Sciatic nerve (tissue), 2 donors: ENCODE data around the gene PLEKHG5. TPM values are rescaled to one million over a fixed set of nuclear protein-coding genes. Genes with fewer than 3 reads are reported as not detected.
"Not testable (repeated sequence)": the region's sequence is repeated elsewhere in the genome, so short reads cannot be mapped to it uniquely, and the experiment has no call there.

Experiments
- ATAC-seq: fragments of 200-7000 bp; cut with Tn5 transposase; one replicate; pipeline ENCODE4 v1.9.1; 2020; ENCODE audit warnings: mild to moderate bottlenecking, moderate library complexity
- DNase-seq: peaks from one replicate; pipeline ENCODE4 v3.0.0-alpha.2; 2020; ENCODE audit warnings: low spot score
- intact Hi-C: fragments of 100-400 bp; cut with DNase I; formaldehyde crosslinking; loops from one replicate; pipeline ENCODE4 v1.14.2; 2022
- total RNA-seq: library from RNA; stranded (reverse); fragmentation: NEBNext Ultra II Directional; extraction: Animal tissue kit (Norgen Biotek cat#: 25700); gene quantifications from one replicate; pipeline ENCODE4 v1.2.1, GENCODE V29; 2021
- donor health status: DM: no; HTN: no; CAD: no.
- donor health status: DM: no; HTN: no; CAD: no.

PLEKHG5 gene
- total RNA-seq, 1 donor from 2014 or later, result 77.7 TPM

DNA sequence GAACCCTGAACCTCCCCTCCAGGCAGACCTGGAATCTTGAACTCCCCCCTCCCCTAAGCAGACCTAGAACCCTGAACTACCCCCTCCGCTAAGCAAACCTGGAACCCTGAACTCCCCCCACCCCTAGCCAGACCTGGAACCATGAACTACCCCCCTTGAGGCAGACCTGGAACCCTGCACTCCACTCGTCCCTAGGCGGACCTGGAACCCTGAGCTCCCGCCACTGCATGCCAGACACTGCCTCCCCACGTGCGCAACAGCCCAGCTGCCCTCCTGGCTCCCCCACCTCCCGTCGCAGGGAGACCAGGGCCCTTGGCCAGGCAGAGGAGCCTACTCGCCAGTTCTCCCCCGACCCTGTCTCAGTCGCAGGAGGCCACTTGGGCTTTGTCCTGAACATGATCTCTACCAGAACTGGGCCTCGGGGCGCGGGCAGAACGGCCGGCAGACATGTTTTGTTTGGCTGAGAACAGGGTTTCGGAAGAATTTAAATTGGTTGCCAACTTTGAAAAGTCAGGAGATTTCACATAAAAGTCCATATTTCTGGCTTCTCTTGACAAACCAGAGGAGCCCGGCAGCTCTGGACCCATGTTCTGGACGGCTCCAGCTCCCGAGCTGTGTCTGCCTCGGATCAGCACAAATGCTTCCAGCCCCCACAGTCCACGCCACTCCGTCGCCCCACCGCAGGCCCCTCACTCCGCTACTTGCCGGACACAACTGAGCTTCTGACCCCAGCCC, 9.2 kb upstream of the PLEKHG5 start:
- intact Hi-C loops, result no loop called here
- DNase-seq (no peak), ATAC-seq (peak; percentile 19)

DNA sequence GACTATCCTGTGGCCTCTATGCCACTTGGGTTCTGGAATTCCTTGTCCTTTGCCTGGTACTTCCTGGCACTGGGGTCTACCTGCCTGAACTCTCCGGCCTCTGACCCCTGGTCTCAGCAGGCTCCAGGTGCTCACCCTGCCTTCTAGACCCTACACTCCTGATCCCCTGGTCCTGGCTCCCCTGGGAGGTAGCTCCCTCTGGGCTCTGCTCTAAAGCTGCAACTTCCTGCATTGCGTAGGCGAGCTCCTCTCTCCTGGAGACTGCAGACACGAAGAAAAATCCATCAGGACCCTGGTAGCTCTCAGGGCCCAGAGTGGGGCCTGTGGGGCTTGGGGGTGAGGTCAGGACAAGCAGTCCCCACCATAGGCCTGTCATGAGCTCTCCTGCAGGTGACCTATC, 7.8 kb upstream of the PLEKHG5 start:
- no peak for ATAC-seq
- no peak for DNase-seq
- intact Hi-C loops, result no loop called here

DNA sequence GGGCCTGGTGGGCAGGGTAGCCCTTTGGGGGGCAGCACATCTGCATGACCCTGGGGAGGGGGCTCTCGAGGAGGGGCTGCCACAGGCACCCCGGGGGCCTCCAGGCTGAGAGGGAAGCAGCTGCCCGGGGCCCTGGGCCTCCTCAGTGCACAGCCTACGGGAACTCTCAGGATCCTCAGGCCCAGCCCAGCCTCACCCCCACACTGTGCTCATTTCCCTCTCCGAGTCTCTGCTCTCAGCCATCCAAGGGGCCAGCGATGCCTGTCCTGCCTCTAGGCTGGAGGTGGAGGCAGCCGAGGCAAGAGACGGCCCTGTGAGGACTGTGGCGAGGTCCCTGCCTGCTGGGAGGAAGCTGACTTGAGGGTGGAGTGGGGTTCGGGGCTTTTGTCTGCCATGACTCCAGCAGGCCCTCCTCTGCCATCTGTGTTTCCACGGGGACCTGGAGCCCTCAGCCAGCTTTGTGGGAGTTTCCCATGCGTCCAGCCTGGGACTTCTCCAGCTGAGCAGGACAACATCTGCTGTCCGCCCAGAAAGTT, 7.2 kb upstream of the PLEKHG5 start:
- no peak for DNase-seq
- ATAC-seq, result no peak
- intact Hi-C loops, result no loop called here

DNA sequence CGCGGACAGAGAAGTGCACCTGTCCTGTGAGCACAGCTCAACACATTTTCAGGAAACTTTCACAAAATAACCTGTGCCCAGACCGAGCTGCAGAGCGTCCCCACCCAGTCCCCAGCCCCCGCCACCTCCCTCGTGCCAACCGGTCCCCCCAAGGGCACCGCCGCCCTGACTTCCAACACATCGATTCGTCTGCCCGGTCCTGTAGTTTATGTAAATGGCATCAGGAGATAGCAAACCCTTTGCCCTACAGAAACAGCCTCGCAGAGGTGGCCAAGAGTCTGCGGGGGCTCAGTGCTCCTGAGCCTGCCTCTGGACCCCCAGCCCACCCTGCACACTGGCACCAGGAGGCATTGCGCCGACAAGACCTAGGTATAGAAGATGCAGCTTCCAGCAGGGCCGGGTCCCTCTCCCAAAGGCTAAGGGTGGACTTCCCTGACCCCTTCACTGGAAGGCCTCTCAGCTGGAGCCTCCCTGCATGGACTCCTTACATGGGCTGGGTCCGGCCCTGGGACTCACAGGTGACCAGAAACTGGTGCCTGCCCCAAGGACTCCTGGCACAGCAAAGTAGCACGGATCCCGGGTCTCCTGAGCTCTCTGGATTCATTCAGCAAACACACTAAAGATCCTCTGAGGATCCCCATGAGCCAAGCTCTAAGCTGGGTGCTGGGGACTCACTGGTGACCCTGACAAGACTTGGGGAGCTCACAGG, 6.6 kb upstream of the PLEKHG5 start:
- intact Hi-C loops, result no loop called here
- ATAC-seq (no peak), DNase-seq (no peak)

DNA sequence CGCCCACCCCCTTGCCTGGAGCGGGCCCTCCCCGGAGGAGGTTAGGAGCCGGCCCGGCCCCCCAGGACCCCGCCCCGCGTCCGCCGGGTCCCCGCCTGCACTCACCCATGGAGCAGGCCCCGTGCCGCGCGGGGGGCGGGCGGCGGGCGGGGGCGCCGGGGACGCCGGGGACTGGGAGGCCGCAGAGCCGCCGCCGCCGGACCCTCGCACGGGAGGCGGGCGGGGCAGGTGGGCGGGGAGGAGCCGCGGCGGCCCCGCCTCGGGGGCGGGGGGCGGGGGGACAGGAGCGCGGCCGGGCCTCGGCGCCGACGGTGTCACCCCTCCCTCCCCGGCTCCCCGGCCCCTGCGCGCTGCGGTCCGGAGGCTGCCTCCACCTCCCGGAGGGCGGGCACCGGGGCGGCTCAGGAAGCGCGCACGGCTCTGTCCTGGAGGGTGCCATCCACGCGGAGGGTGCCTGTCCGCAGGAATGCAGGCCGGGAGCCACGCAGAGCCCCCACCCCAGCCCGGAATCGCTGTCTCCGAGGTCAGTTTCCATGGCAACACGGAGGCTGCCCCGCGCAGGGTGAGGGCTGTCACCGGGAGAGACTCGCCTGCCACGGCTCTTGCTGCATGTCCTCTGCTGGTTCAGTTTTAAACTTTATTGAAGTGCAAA, 5.9 kb upstream of the PLEKHG5 start:
- ATAC-seq, result peak; percentile 33
- no peak for DNase-seq
- intact Hi-C loops, result no loop called here

DNA sequence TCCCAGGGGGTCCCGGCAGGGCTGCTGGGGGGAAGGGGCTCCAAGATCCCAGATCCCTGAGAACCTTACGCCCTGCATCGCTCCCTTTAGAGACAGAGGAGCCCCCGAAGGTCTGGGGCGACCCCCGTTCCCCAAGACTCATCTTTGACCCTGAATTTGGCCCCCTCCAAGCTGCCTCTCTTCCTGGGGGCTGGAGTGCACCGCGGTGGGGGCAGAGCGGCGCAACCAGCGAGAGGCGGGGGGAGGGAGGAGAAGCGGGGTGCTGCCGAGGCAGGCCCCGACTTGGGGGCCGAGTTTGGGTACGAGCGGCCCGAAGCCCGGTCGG, 5.4 kb upstream of the PLEKHG5 start:
- DNase-seq (no peak), ATAC-seq (no peak)
- intact Hi-C loops, result no loop called here

DNA sequence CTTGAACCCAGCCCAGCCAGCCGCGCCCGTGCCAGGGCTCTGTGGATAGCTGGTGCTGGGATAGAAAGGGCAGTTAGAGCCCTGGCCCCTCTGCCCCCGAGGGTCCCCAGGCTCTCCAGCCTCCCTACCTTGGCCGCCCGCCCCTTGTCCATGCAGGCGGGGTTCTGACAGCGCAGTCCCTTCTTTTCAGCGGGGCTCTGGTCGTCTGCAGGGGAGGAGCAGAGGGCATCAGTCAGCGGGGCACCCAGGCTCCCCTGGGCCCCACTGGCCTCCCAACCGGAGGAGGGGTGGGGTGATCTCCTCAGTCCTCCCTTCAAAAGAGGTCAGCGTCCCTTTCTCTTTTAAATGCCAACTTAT, 4.9 kb upstream of the PLEKHG5 start:
- intact Hi-C loops, result no loop called here
- ATAC-seq (no peak), DNase-seq (no peak)

DNA sequence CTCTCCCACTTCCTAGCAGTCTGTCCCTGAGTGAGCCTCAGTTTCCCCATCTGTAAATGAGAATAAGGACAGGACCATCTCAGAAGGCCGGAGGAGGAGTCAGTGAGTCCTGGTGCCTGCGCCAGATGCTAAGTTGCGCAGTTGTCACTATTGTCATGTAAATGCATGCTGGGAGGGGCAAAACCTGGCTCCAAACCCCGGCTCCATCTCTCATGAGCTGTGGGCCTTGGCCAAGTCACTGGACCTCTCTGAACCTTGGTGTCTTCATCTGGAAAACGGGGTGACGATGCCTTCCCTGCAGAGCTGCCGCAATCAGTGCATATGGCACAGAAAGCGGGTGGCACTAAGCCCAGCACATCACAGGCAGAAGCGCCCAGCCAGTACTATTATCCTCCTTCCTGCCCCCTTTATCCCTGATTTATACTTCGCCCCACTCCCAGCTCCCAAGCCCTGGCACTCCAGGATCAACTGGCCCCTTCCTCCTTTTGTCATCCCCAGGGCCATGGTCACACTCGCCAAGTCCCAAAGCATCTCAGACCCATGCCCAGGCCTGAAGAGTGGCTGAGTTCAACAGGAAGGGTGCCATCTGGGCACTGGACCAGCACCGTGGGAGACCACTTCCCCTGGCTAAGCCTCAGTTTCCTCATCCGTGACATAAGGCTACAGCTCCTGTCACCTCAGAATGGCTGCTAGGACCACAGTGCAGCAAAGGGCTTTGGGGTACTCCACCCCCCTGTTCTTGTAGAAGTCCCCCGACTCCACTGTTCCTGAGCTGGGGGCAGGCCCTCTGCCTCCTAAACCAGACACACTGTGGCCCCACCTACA, 4.3 kb upstream of the PLEKHG5 start:
- no peak for ATAC-seq
- no peak for DNase-seq
- intact Hi-C loops, result no loop called here

DNA sequence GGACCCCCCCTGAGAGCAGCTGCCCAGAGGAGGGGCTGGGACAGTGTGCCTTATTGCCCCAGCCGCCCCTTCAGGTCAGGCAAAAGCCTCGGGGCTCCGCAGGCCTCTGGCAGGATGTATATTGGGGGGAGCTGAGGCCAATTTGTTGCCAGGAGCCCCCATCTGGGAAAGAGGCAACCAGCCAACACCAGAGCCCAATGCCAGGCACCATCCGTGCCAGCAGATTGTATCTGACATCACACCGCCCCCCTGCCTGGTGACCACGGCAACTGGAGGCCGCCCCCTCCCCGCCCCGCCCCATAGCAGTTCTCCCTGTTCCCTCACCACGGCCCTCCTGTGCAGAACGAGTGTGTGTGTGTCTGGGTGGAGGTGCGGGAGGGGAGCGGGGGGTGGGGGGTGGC, 3.6 kb upstream of the PLEKHG5 start:
- no peak for DNase-seq
- ATAC-seq, result no peak
- intact Hi-C loops, result no loop called here

DNA sequence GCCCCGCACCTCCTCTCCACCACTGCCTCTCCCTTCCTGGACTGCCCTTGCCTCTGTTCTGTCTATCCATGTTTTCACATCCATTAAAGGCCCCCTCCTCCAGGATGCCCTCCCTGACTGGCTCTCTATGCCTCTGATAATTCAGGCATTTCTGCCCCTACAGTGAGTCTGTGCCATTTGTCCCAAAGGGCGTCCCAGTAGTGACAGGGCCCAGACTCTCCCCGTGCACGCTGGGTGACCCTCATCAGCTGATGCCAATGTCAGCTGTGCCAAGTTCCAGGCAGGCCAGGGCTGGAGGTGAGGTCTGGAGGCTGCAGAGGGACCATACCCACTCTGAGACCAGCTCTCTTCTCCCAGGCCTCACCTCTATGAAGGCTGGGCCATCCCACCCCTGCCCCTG, 3.2 kb upstream of the PLEKHG5 start:
- ATAC-seq, result no peak
- no peak for DNase-seq
- intact Hi-C loops, result no loop called here

DNA sequence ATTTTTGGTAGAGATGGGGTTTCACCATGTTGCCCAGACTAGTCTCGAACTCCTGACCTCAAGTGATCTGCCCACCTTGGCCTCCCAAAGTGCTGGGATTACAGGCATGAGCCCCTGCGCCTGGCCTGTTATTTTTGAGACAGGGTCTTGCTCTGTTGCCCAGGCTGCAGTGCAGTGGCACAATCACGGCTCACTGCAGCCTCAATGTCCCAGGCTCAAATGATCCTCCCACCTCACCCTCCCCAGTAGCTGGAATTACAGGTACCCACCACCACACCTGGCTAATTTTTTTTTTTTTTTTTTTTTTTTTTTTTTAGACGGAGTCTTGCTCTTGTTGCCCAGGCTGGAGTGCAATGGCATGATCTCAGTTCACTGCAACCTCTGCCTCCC, 2.4 kb upstream of the PLEKHG5 start:
- intact Hi-C loops, DNase-seq: not testable (repeated sequence)

DNA sequence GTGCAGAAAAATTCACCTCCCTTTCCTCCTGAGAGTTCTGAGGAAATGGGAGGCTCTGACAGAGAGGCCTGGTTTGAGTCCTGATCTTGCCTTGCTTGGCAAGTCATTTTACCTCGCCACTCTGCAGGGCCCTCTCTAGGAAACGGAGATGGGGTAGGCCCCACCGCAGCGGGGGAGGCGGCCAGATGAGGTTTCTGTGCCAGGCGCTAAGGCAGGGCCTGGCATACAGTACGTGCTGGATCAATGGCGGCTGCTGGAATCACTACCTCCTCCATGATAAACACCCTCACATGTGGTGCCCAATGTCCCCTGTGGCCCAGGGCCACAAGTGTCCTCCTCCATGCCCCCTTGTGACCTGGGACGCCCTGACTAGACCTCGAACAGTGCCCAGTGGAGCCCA, 499 bp upstream of the PLEKHG5 start:
- intact Hi-C loops, result no loop called here
- ATAC-seq (no peak), DNase-seq (no peak)

More for the DNA sequence above, 2.4 kb upstream of the PLEKHG5 start:
- not testable (repeated sequence) for ATAC-seq

DNA sequence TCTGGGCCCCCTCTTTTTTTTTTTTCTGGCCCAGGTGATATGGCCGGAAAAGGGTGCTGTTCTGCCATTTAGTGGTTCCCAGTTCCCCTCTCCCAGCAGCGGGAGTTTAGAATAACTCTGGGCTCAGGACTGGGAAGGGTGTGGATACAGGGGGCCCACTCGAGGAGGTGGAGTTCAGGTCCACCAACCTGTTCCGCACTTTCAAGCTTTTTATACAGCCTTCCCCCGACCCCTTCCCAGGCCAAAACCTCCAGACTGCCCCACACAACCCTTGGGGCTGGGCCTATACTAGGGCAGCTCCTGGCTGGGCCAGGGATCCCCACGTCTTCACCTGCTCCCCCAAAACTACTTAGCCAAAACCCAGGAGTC, 402 bp downstream of the PLEKHG5 start:
- no peak for ATAC-seq
- intact Hi-C loops, result no loop called here
- no peak for DNase-seq

DNA sequence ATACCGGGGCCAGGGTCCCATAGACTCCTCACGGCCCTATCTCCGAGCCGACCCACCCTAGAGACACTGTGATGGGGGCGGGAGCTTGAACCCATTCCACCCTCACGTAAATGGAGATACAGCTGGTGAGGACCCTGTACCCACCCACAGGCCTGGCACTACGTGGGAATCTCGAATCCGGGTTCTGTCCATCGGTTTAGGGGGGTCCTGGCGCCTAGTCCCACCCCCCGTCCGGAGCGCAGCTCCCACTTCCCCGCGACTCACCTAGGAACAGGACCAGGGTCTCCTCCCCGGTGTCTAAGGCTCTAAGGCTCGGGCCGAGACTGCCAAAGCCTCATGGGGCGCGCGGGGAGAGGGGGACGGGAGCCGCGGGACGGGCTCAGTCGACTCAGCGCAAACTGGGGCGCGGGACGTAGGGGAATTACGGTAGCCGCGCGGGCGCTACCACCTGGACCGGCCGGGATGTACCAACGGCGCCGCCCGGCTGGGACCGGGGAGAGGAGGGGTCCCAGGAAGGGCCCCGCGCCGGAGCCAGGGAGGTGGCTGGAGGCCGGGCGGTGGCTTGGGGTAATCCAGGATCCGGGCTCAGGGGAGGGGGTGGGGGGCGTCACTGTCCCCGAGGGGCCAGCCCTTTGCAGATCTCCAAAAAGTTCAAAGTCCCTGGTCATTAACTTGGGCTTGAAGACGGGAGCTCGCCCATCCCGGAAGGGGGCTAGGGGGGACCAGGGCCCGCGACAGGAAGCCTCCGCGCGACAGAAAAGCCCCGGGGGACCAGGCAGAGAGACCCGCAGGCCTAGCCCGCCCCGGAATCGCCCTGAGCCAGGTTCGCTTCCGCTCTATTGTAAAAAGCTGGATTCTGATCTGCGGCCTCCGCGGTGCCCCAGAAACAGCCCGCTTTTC, 1.0 kb downstream of the PLEKHG5 start:
- ATAC-seq, result peak; percentile 65
- intact Hi-C loops, result no loop called here
- DNase-seq, result no peak

DNA sequence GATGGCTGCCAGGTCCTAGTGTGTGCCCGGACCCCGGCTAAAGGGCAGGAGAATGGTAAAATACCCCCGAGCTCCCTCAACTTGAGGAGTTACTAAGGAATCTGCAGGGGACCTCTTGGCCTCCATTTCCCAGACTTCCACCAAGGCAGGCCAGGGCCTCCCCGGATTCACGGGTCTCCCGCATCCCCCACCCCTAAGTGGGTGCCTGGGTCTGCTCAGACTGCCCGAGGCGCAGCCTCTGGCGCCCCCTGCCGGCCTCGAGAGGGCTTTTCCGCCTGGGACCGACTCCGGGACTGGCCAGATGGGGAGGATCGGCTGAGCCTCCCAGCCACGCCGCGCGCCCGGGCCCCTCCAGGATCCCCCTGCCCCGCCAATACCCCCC, 1.7 kb downstream of the PLEKHG5 start:
- intact Hi-C loops, result no loop called here
- peak; percentile 78 for ATAC-seq
- DNase-seq, result peak; percentile 78

DNA sequence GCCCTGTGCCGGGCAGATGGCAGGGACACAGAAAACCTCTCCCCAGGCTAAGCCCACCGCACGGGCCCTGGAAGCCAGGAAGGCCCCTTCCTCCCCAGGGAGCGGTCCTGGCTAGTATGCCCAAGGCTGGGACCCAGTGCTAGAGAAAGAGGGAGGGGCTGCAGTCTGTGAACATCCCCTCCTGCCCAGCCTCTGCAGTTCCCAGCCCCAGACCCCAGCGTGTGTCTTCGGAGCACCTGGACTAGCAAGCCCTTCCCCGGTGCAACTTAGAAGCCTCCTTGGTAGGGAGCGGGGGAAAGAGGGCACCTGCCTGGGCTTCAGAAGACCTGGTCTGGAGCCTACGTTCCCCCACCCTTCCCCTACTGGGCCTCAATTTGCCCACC, 2.1 kb downstream of the PLEKHG5 start:
- intact Hi-C loops, result no loop called here
- no peak for DNase-seq

DNA sequence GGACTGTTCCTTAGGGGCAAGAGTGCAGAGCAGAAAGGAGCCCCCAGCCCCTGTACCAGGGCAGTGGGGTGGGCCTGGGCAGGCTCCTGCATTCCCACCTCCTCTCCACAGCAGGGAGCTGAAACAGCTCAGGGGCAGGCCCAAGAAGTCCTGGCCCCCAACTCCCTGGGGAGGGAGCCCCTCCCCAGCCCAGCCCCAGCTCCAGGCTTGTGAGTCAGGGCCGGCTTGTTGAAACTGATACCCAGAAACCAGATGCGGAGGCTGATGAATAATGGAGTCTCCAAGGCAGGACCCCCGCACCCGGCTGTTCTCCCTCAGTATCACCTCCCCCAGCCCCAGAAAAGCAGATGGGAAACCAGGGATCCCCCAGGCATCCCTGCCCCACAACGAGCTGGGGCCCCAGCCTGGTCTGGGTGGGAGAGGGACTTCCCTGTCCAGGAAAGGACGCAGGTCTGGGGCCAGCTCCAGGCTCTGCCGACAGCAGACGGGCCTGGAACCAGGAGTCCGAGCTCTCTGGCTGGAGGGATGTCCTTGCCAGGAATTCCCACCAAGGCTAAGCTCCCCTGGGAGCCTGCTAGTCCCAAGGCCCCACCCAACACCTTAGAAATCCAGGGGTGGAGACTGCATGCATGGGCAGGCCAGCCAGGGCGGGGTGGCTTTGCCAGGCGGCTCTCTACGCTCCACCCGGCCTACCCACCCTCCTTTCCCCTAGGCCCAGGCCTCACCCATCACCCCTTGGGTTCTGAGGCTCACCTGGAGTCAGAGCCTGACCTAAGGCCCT, 2.7 kb downstream of the PLEKHG5 start:
- ATAC-seq, result no peak
- DNase-seq, result no peak
- intact Hi-C loops, result no loop called here

More for the DNA sequence above, 2.1 kb downstream of the PLEKHG5 start:
- ATAC-seq, result no peak
